HG02678 (cell line): ENCODE results near the gene CORO1C.
"Not testable (repeated sequence)": the region's sequence is repeated elsewhere in the genome, so short reads cannot be mapped to it uniquely, and the experiment has no call there.

Experiments used
- ATAC-seq: cut with Tn5 transposase; IDR thresholded peaks from one replicate; pipeline ENCODE4 v1.9.1; 2021; ENCODE audit warnings: mild to moderate bottlenecking, moderate library complexity; ENCODE audit not compliant: unreplicated experiment

CORO1C gene

GRCh38 chr12:108731105-108731865 is at the start of gene CORO1C:
Gene CORO1C (minus strand): TSS chr12:108731518. CDS start chr12:108701318, 30,200 bp downstream.
- peak; percentile 70 for ATAC-seq

GRCh38 chr12:108779998-108780688 is 48.8 kb upstream of the CORO1C start:
- ATAC-seq, result no peak

GRCh38 chr12:108778053-108778452 is 46.7 kb upstream of the CORO1C start:
- ATAC-seq, result no peak

GRCh38 chr12:108777156-108777555 is 45.8 kb upstream of the CORO1C start:
- ATAC-seq, result no peak

GRCh38 chr12:108773798-108774788 is 42.8 kb upstream of the CORO1C start:
- no peak for ATAC-seq

- no peak for ATAC-seq
Observed at GRCh38 chr12:108772891-108773797, 41.8 kb upstream of the CORO1C start.

GRCh38 chr12:108772247-108772646 is 40.9 kb upstream of the CORO1C start:
- no peak for ATAC-seq

- ATAC-seq, result not testable (repeated sequence)
Observed at GRCh38 chr12:108771835-108772234, 40.5 kb upstream of the CORO1C start.

- no peak for ATAC-seq
Observed at GRCh38 chr12:108770963-108771362, 39.6 kb upstream of the CORO1C start.

GRCh38 chr12:108770269-108770829 is 39.0 kb upstream of the CORO1C start:
- ATAC-seq, result no peak

- ATAC-seq, result no peak
Observed at GRCh38 chr12:108768591-108769500, 37.5 kb upstream of the CORO1C start.

- ATAC-seq, result no peak
Observed at GRCh38 chr12:108766294-108766693, 35.0 kb upstream of the CORO1C start.

GRCh38 chr12:108765289-108765764 is 34.0 kb upstream of the CORO1C start:
- no peak for ATAC-seq

- ATAC-seq, result no peak
Observed at GRCh38 chr12:108764540-108765288, 33.4 kb upstream of the CORO1C start.

- no peak for ATAC-seq
Observed at GRCh38 chr12:108761226-108761625, 29.9 kb upstream of the CORO1C start.

GRCh38 chr12:108759924-108760323 is 28.6 kb upstream of the CORO1C start:
- no peak for ATAC-seq

- no peak for ATAC-seq
Observed at GRCh38 chr12:108757856-108758255, 26.5 kb upstream of the CORO1C start.

- no peak for ATAC-seq
Observed at GRCh38 chr12:108756421-108756820, 25.1 kb upstream of the CORO1C start.
